GM19035 (cell line): Measurements from ENCODE around the gene LIMCH1.
"Not testable (repeated sequence)": the region's sequence is repeated elsewhere in the genome, so short reads cannot be mapped to it uniquely, and the experiment has no call there.

Experiments used
- ATAC-seq: cut with Tn5 transposase; IDR thresholded peaks from one replicate; pipeline ENCODE4 v1.9.1; 2021; ENCODE audit not compliant: unreplicated experiment

LIMCH1 gene

DNA sequence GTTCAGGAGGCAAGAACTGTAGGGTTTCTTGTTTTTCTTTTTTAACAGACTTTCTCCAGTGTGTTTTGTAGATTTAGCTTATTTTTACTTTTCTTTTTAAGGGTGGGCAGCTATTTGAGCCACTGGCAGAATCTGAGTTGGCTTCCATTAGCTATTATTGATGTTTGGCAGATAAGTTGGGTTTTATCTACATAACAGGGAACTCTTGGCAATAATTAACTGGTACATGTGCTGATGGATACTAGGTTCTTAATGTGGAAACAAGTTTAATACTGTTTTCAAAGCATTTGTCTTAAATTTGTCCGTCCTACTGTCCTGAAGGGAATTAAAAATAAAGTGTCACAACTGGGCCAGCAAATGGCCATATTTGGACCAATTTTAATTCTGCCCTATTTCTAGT is 130.1 kb downstream of the LIMCH1 start:
- no peak for ATAC-seq

- ATAC-seq = no peak
Measured at GRCh38 chr4:41670530-41670929, 132.6 kb downstream of the LIMCH1 start.

- ATAC-seq = no peak
Measured at GRCh38 chr4:41670982-41671381, 133.0 kb downstream of the LIMCH1 start.

- ATAC-seq = no peak
Measured at GRCh38 chr4:41678086-41678816, 140.3 kb downstream of the LIMCH1 start.

- no peak for ATAC-seq
Measured at GRCh38 chr4:41678951-41679350, 141.0 kb downstream of the LIMCH1 start.

GRCh38 chr4:41679991-41680390 is 142.0 kb downstream of the LIMCH1 start:
- no peak for ATAC-seq

- ATAC-seq = no peak
Measured at GRCh38 chr4:41681054-41681453, 143.1 kb downstream of the LIMCH1 start.

DNA sequence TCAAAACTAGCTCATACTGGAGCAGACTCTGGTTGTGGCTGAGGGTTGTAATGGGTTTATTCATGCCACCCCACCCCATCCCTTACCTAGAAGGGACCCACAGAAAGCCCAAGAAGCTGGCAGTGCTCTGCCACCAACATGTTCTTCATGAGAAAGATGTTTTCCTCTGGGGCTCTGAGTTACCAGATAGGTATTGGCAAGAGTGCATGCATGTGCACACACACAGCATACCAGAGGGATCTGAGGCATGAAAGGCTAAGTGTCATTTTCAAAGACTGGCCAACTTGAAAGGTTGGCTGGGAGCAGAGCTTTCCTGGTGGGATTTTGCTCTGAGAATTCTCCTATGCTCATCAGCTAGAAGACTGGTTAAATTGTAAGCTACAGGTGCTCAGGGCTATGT is 145.4 kb downstream of the LIMCH1 start:
- no peak for ATAC-seq

- no peak for ATAC-seq
Measured at GRCh38 chr4:41686893-41687292, 148.9 kb downstream of the LIMCH1 start.

- ATAC-seq = no peak
Measured at GRCh38 chr4:41687971-41688370, 150.0 kb downstream of the LIMCH1 start.

DNA sequence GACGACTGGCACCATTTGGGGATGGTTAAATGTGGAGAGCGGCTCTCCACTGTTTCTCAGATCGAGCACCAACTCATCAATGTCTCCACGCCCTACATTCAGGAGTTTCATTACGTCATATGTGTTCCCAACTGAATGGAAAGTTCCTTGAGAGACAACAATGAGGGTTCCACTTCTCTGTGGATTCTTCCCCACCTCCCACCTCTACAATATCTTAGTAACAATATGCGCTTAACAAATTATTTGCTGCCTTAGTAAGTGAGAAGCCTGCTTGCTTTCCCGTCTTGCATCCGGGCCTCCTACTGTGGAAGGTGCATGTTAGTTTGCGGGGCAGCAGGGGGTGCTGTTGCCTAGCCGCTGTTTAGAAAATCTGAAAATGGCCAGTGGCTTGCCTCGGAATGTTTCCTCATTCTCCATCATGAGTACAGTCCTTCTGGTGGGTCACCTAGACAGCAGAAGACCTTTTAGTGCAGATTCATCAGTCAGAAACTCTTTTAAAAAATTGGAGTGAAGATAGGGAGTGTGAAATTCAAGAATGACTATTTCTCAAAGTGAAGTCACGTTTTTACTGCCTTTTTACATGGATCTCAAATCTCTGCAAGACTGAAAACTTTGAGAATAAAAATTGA is 154.9 kb downstream of the LIMCH1 start:
- peak; percentile 79 for ATAC-seq

DNA sequence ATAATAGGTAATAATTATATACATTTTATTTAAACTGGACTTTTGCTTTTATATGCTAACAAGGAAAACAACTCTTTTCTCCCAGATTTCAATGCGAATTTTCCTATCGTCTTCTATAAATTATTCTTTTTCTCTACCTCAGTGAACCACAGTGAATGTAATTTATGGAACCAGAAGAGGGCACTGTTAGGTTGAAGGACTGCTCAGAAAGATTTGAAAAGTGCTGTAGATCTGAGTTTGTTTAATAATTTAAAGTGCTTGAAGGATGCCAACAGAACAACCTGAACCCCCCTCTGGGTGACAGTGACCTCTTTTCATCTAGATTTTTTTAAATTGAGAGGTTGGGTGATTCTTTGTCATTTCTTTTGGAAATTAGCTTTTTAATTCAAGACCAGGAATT is 155.7 kb downstream of the LIMCH1 start:
- ATAC-seq = no peak

DNA sequence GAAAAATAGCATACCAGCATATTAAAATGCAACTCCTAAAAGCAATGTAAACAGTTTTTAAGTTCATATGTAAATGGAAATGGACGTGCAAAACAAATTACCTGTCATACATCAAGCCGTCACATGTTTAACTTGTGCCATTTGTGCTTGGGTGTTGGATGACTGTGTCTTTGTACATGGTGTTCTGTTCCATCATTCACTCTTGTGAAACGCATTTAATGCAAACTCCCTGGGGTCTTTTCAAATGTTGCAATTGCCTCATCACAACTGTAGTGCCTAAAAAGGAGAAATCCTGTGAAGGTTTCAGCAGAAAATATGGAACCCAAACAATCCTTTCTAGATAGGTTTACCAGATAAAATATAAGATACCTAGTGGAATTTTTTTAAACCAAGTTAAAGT is 158.2 kb downstream of the LIMCH1 start:
- ATAC-seq = no peak

GRCh38 chr4:41696763-41697162 is 158.8 kb downstream of the LIMCH1 start:
- ATAC-seq = no peak

DNA sequence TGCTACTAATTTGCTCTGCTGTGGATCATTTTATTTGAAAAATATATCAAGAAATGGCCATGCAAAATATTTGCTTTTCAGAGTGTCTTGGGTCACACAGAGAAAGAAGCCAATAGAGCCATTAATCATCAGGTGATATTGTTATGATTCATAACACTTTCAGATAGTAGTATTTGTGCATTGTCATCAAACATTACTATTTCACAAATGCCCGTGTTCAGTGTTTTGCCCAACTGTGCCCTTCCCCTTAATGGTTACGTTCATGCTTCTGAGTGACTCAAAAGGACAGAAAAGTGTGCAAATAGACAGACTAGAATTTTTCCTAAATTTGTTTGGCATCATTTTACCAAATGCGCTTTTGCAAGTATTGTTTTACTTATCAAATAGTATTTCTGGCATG is 164.0 kb downstream of the LIMCH1 start:
- no peak for ATAC-seq

DNA sequence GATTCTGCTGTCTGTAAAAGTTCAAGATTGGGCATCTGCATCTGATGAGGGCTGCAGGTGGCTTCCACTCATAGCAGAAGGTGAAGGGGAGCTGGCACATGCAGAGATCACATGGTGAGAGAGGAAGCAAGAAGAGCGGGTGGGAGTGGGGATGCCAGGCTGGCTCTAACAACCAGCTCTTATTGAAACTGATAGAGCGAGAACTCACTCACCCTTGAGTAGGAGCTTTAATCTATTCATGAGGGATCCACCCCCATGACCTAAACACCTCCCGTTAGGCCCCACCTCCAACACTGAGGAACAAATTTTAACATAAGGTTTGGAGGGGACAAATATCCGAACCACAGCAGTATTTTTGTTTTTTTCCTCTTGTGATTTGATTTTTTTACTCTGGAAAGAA is 164.8 kb downstream of the LIMCH1 start:
- ATAC-seq = no peak

- no peak for ATAC-seq
Measured at GRCh38 chr4:41703785-41704184, 165.8 kb downstream of the LIMCH1 start.

DNA sequence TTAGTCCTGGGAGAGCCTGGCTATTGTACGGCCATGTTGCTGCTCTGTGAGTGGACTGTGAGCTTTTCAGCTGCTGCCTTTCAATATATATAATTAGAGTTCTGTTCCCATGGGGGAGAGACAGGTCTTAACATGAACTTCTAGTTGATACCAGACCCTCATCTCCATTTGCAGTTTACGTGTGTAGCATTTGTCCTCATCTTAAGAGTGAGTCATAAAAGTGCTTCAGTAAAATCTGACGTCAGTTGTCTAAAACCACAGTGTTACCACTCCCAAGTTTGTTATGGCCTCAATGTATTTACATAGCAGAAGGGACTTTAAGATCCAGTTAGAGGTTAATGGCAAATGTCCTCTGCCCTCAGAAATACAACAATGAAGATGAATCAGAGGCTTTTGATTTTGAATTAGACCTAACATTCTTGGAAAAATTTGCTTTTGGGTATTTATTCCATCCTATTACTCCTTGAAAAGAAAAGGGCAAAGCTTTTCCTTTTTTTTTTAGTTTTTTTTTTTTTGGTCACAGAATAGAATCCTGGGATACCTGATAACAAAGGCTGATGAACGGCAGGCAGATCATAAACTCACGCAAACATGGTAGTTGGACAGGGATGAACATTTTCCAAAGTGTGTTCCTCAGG is 172.0 kb downstream of the LIMCH1 start:
- no peak for ATAC-seq

DNA sequence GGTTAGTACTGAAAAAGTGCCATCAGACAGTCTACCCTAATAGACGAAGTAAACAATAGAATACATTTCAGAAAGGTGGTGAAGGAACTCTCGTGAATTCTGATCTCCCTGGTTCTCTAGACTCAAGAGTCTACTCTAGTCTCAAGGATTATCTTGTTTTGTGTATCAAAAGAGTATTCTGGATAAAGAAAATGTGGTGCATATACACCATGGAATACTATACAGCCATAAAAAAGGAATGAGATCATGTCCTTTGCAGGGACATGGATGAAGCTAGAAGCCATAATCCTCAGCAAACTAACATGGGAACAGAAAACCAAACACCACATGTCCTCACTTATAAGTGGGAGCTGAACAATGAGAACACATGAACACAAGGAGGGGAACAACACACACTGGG is 173.7 kb downstream of the LIMCH1 start:
- not testable (repeated sequence) for ATAC-seq

GRCh38 chr4:41712425-41712824 is 174.5 kb downstream of the LIMCH1 start:
- ATAC-seq = no peak

DNA sequence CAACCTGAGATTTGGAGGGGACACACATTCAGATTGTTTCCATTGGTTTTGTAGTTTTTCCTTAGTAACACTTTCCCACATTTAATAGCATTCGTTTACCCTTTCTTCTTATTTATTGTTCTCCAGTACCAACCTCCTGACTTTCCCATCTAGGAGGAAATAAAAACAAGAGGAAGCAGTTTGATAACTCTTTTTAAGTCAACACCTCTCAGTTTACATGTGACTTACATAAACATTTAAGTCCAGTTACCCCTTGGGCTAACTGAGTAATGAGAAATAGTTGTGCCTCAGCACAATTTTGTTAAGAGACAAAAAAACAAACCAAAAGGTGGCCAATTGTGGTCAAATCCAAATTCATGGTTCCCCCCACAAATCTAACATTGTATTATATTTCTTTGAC is 175.8 kb downstream of the LIMCH1 start:
- no peak for ATAC-seq

DNA sequence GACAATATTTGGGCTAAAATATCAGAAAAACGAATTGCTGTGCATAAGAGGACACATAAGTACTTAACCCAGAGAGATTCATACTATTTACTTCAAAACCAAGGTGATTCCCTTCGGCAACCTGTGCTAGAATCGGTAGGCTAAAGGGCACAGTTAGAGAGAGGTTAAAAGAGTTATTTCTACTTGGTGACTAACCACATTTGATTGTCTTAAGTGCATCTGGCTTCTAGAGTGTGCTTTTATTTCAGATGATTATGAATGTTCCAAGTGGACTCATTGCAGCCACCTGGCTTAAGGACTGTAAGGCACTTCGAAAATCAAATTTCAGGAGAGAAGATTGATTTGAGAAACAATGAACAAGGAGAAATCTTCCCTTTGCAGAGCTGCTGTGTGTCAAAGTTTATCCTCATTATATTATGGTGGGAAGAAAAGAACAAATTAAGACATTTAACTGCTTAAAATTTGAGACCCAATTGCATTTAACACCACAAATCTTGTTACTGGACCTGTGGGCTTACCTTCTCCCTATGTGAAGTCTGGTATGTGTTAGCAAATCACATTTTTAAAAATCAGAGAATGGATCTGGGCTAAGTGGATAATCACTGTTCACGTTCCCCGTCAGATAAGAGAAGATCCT is 176.5 kb downstream of the LIMCH1 start:
- ATAC-seq = no peak
